SK-N-MC (cell line): ENCODE results near the gene MAGI2.

Source experiments
- EZH2 ChIP-seq: fragments of 200-600 bp; sonication (generic); IDR thresholded peaks from one replicate; pipeline ENCODE4 v1.6.1; 2017; ENCODE audit warnings: antibody characterized with exemption
- FOXP2 ChIP-seq: optimal IDR thresholded peaks from 2 replicates; pipeline ENCODE3; 2011; ENCODE audit warnings: mild to moderate bottlenecking, moderate library complexity; ENCODE audit not compliant: insufficient read depth; ENCODE audit errors: extremely low read length, control extremely low read depth
- POLR2AphosphoS5 ChIP-seq: IDR thresholded peaks from 2 replicates; pipeline ENCODE4 v1.6.1; 2012; ENCODE audit warnings: mild to moderate bottlenecking, low read depth, low read length, borderline replicate concordance

- no peak for TF ChIP-seq POLR2AphosphoS5
- no peak for TF ChIP-seq EZH2
- no peak for TF ChIP-seq FOXP2
Observed at GRCh38 chr7:78497728-78498427, 955.6 kb downstream of the MAGI2 start.
